Calu3 (cell line): ENCODE measurements around the gene GABRB1. TPM values are rescaled to one million over a fixed set of nuclear protein-coding genes. Genes with fewer than 3 reads are reported as not detected.

ENCODE experiments used
- BruUV-seq: library from RNA; stranded (reverse); fragments of 400-500 nt; replicated peaks from 2 replicates; lab custom pipeline; 2021; lab: Mats Ljungman, UMichigan
- CTCF ChIA-PET: fragments of 300-600 bp; sonication (Branson Sonifier 250); formaldehyde crosslinking; loops from one replicate; lab custom pipeline; 2022; ENCODE audit warnings: antibody characterized with exemption; lab: Charles Lee
- DNase-seq: peaks from one replicate; pipeline ENCODE4 v3.0.0; 2022
- H3K27ac Mint-ChIP-seq: one replicate; pipeline ENCODE4 v1.8.0; 2022; ENCODE audit warnings: mixed read lengths; ENCODE audit not compliant: unreplicated experiment
- H3K27me3 Mint-ChIP-seq: one replicate; pipeline ENCODE4 v1.8.0; 2022; ENCODE audit warnings: mixed read lengths; ENCODE audit not compliant: unreplicated experiment
- H3K36me3 Mint-ChIP-seq: one replicate; pipeline ENCODE4 v1.8.0; 2022; ENCODE audit warnings: mild to moderate bottlenecking, moderate library complexity, mixed read lengths; ENCODE audit not compliant: insufficient read depth, unreplicated experiment
- H3K4me1 Mint-ChIP-seq: one replicate; pipeline ENCODE4 v1.8.0; 2022; ENCODE audit warnings: mild to moderate bottlenecking, low read depth, mixed read lengths; ENCODE audit not compliant: unreplicated experiment
- H3K4me3 Mint-ChIP-seq: one replicate; pipeline ENCODE4 v1.8.0; 2022; ENCODE audit warnings: mild to moderate bottlenecking, low read depth, moderate library complexity, mixed read lengths; ENCODE audit not compliant: unreplicated experiment
- H3K9me3 Mint-ChIP-seq: one replicate; pipeline ENCODE4 v1.8.0; 2022; ENCODE audit warnings: low read depth, mixed read lengths; ENCODE audit not compliant: unreplicated experiment
- CTCF ChIP-seq: fragments of 200-600 bp; IDR thresholded peaks from one replicate; pipeline ENCODE4 v1.8.0; 2022; ENCODE audit warnings: antibody characterized with exemption; ENCODE audit not compliant: unreplicated experiment
- intact Hi-C: fragments of 100-400 bp; cut with micrococcal nuclease; formaldehyde crosslinking; loops from one replicate; pipeline ENCODE4 v1.10.0; 2022; ENCODE audit not compliant: unreplicated experiment
- total RNA-seq: library from RNA; stranded (reverse); gene quantifications from 2 replicates; pipeline ENCODE4 v1.2.3, GENCODE V29; 2022

The GABRB1 gene
- total RNA-seq, 1 experiment from 2014 or later = not detected

- intact Hi-C loops = no loop called here
- H3K27ac Mint-ChIP-seq = no peak overlapping the region
- no TSS peak for BruUV-seq
Observed at GRCh38 chr4:47068986-47069385, 37.6 kb downstream of the GABRB1 start.

GRCh38 chr4:47071901-47072341 is 40.6 kb downstream of the GABRB1 start:
- intact Hi-C loops = no loop called here
- Mint-ChIP-seq H3K27me3 (no peaks in the 10 kb centered on the region), H3K4me1 (peaks cover 33% of the 10 kb centered on the region), H3K36me3 (no peaks in the 10 kb centered on the region), H3K4me3 (no peak overlapping the region), H3K27ac (peak overlapping the region; percentile 51), H3K9me3 (peaks cover 6% of the 10 kb centered on the region)
- no TSS peak for BruUV-seq
- no peak for DNase-seq
- TF ChIP-seq CTCF = no peak
- CTCF ChIA-PET = interaction anchor here (0.7 kb wide), 1 partner anchor 1337 kb away, joined by 5 read pairs; no protein-coding TSS in a partner anchor

More at GRCh38 chr4:47068986-47069385, 37.6 kb downstream of the GABRB1 start:
- H3K27me3 Mint-ChIP-seq = no peaks in the 10 kb centered on the region
- CTCF ChIA-PET = no interaction called here
- H3K4me3 Mint-ChIP-seq = no peak overlapping the region
- DNase-seq = no peak
- peaks cover 6% of the 10 kb centered on the region for H3K9me3 Mint-ChIP-seq
- no peaks in the 10 kb centered on the region for H3K36me3 Mint-ChIP-seq
- peaks cover 26% of the 10 kb centered on the region for H3K4me1 Mint-ChIP-seq
- TF ChIP-seq CTCF = no peak

- no peak for DNase-seq
- Mint-ChIP-seq H3K36me3 (no peaks in the 10 kb centered on the region), H3K4me3 (no peak overlapping the region), H3K27me3 (no peaks in the 10 kb centered on the region), H3K27ac (no peak overlapping the region), H3K9me3 (peaks cover 6% of the 10 kb centered on the region), H3K4me1 (peaks cover 34% of the 10 kb centered on the region)
- CTCF ChIA-PET = no interaction called here
- TF ChIP-seq CTCF = no peak
- intact Hi-C loops = no loop called here
- BruUV-seq = no TSS peak
Observed at GRCh38 chr4:47073647-47074046, 42.3 kb downstream of the GABRB1 start.

- no peaks in the 10 kb centered on the region for H3K36me3 Mint-ChIP-seq
- intact Hi-C loops = no loop called here
- no TSS peak for BruUV-seq
- no peak for TF ChIP-seq CTCF
- no peak overlapping the region for H3K4me3 Mint-ChIP-seq
- no peaks in the 10 kb centered on the region for H3K27me3 Mint-ChIP-seq
- no peak for DNase-seq
- CTCF ChIA-PET = no interaction called here
- H3K27ac Mint-ChIP-seq = peak overlapping the region; percentile 30
- peaks cover 6% of the 10 kb centered on the region for H3K9me3 Mint-ChIP-seq
- peaks cover 22% of the 10 kb centered on the region for H3K4me1 Mint-ChIP-seq
Observed at GRCh38 chr4:47074816-47075215, 43.4 kb downstream of the GABRB1 start.
